GM12878 (cell line): ENCODE data around the gene ACOT13. TPM values are rescaled to one million over a fixed set of nuclear protein-coding genes. Genes with fewer than 3 reads are reported as not detected.
A peak's percentile ranks its signal among the peaks of the same experiment; 100 is the strongest.

Experiments used
- ASH2L ChIP-seq: fragments of 300-600, 200-600 bp; sonication (generic); IDR thresholded peaks from 2 replicates; pipeline ENCODE4 v1.6.1; 2017; ENCODE audit warnings: low read depth, mild to moderate bottlenecking, borderline replicate concordance
- ATF3 ChIP-seq: IDR thresholded peaks from 2 replicates; pipeline ENCODE4 v1.6.1; 2011; ENCODE audit warnings: low read depth, mild to moderate bottlenecking, low read length, moderate library complexity, borderline replicate concordance; ENCODE audit errors: extremely low read depth
- CEBPB ChIP-seq, 2 experiments: fragments of 150-350 bp in 1 of 2; IDR thresholded peaks; 2 replicates each; pipeline ENCODE4 v1.6.1; 2012 to 2014; ENCODE audit warnings: low read depth in 2 of 2, low read length in 2 of 2, borderline replicate concordance in 1 of 2, inconsistent platforms in 1 of 2
- CHD2 ChIP-seq: IDR thresholded peaks from 2 replicates; pipeline ENCODE4 v1.6.1; 2011; ENCODE audit warnings: low read depth, low read length, improper control_type of control experiment, borderline replicate concordance
- EGR1 ChIP-seq, 2 experiments: IDR thresholded peaks; 1 replicate in 1 of 2; 2 replicates in 1 of 2; pipeline ENCODE4 v1.6.1; 2011 to 2012; ENCODE audit warnings: low read depth in 2 of 2, low read length in 2 of 2, borderline replicate concordance in 1 of 2, mild to moderate bottlenecking in 1 of 2, moderate library complexity in 1 of 2
- EP300 ChIP-seq, 2 experiments: fragments of 150-350 bp in 1 of 2; IDR thresholded peaks; 2 replicates each; pipeline ENCODE4 v1.6.1; 2011 to 2012; ENCODE audit warnings: low read depth in 2 of 2, low read length in 2 of 2, borderline replicate concordance in 1 of 2, improper control_type of control experiment in 1 of 2, inconsistent platforms in 1 of 2; ENCODE audit not compliant: control insufficient read depth in 1 of 2
- FOS ChIP-seq: IDR thresholded peaks from 3 replicates; pipeline ENCODE4 v1.6.1; 2011; ENCODE audit warnings: borderline replicate concordance; ENCODE audit not compliant: insufficient read length; ENCODE audit errors: extremely low read depth
- FOXM1 ChIP-seq: IDR thresholded peaks from 2 replicates; pipeline ENCODE4 v1.6.1; 2012; ENCODE audit warnings: low read depth, mild to moderate bottlenecking, inconsistent platforms, low read length, moderate library complexity
- HDAC6 ChIP-seq: fragments of 200-600 bp; sonication (generic); IDR thresholded peaks from one replicate; pipeline ENCODE4 v1.8.0; 2017; ENCODE audit warnings: antibody characterized with exemption; ENCODE audit not compliant: unreplicated experiment
- IKZF2 ChIP-seq, 2 experiments: fragments of 450-650 bp; IDR thresholded peaks; 2 replicates each; pipeline ENCODE4 v1.6.1; 2017; ENCODE audit warnings: mild to moderate bottlenecking in 2 of 2, moderate library complexity in 2 of 2
- IRF4 ChIP-seq: IDR thresholded peaks from 2 replicates; pipeline ENCODE4 v1.6.1; 2011; ENCODE audit warnings: low read depth, low read length
- IRF5 ChIP-seq: fragments of 450-650 bp; IDR thresholded peaks from 2 replicates; pipeline ENCODE4 v1.6.1; 2017; ENCODE audit warnings: borderline replicate concordance
- KDM1A ChIP-seq: fragments of 200-600 bp; sonication (generic); IDR thresholded peaks from 2 replicates; pipeline ENCODE4 v1.6.1; 2016; ENCODE audit warnings: borderline replicate concordance
- LARP7 ChIP-seq: fragments of 450-650 bp; IDR thresholded peaks from 2 replicates; pipeline ENCODE4 v1.6.1; 2017; ENCODE audit warnings: mild to moderate bottlenecking
- MYB ChIP-seq: fragments of 150-350 bp; IDR thresholded peaks from 2 replicates; pipeline ENCODE4 v1.6.1; 2014; ENCODE audit warnings: mild to moderate bottlenecking, low read depth, low read length, borderline replicate concordance
- NFYA ChIP-seq: IDR thresholded peaks from 2 replicates; pipeline ENCODE4 v1.6.1; 2011; ENCODE audit warnings: low read depth, mild to moderate bottlenecking, low read length, improper control_type of control experiment, borderline replicate concordance
- PML ChIP-seq: IDR thresholded peaks from 2 replicates; pipeline ENCODE4 v1.6.1; 2012; ENCODE audit warnings: low read length, inconsistent platforms
- POLR2A ChIP-seq: IDR thresholded peaks from 2 replicates; pipeline ENCODE4 v1.6.1; 2011; ENCODE audit warnings: low read depth, mild to moderate bottlenecking, low read length
- SREBF1 ChIP-seq: IDR thresholded peaks from 2 replicates; pipeline ENCODE4 v1.6.1; 2012; ENCODE audit warnings: mild to moderate bottlenecking, low read length
- SREBF2 ChIP-seq: IDR thresholded peaks from 2 replicates; pipeline ENCODE4 v1.6.1; 2012; ENCODE audit warnings: mild to moderate bottlenecking, low read length
- STAT3 ChIP-seq: IDR thresholded peaks from 2 replicates; pipeline ENCODE4 v1.6.1; 2011; ENCODE audit warnings: low read depth, low read length, improper control_type of control experiment
- SUPT20H ChIP-seq: IDR thresholded peaks from 2 replicates; pipeline ENCODE4 v1.6.1; 2011; ENCODE audit warnings: low read depth, mild to moderate bottlenecking, low read length, moderate library complexity, borderline replicate concordance; ENCODE audit not compliant: control insufficient read depth
- USF1 ChIP-seq: IDR thresholded peaks from 2 replicates; pipeline ENCODE4 v1.6.1; 2011; ENCODE audit warnings: borderline replicate concordance, low read depth, mild to moderate bottlenecking, moderate library complexity, mixed read lengths, low read length; ENCODE audit not compliant: insufficient read depth; ENCODE audit errors: extremely low read length
- YY1 ChIP-seq: IDR thresholded peaks from 2 replicates; pipeline ENCODE4 v1.6.1; 2011; ENCODE audit warnings: low read depth, mild to moderate bottlenecking, low read length
- ZBTB4 ChIP-seq: fragments of 450-650 bp; formaldehyde crosslinking; IDR thresholded peaks from 2 replicates; pipeline ENCODE4 v1.4.0; 2022; ENCODE audit warnings: mild to moderate bottlenecking, moderate library complexity
- ZNF384 ChIP-seq: IDR thresholded peaks from 2 replicates; pipeline ENCODE4 v1.6.1; 2012; ENCODE audit warnings: low read depth, mild to moderate bottlenecking, low read length, improper control_type of control experiment, borderline replicate concordance
- polyA plus RNA-seq, 11 experiments: library from polyadenylated mRNA; depleted of rRNA in 4 of 11; unstranded in 6 of 11; stranded (reverse) in 5 of 11; fragments of >200 nt; fragmentation: Nextera tagmentation in 4 of 11; fragmentation: Illumina TruSeq in 1 of 11; extraction: Ambion mirVana in 4 of 11; extraction: Trizol in 1 of 11; gene quantifications; 1 replicate in 1 of 11; 2 replicates in 10 of 11; pipeline versions ENCODE4 v1.2.1 to v1.2.3, GENCODE V29; 2011 to 2016; ENCODE audit warnings: inconsistent platforms in 2 of 11, missing spikeins in 2 of 11, low read depth in 1 of 11
- total RNA-seq, 4 experiments: library from RNA; depleted of rRNA in 3 of 4; stranded (reverse); fragments of >200 nt in 3 of 4; fragmentation: Illumina TruSeq in 1 of 4; extraction: Trizol in 1 of 4; gene quantifications; 2 replicates each; pipeline versions ENCODE4 v1.2.1 to v1.2.3, GENCODE V29; 2013 to 2021

ACOT13 gene
- total and polyA plus RNA-seq, 10 of the 15 experiments (the other 5 are each of a cell fraction or from before 2014, with no cell fraction given), result 6.0 to 60.6 (median 36.6) TPM

GRCh38 chr6:24720131-24720603 is 53.3 kb downstream of the ACOT13 start (continued):
- TF ChIP-seq EP300 (IDR thresholded peaks at IDR 0.05; ENCODE audit: borderline replicate concordance in 1 of 2, control insufficient read depth in 1 of 2, low read depth in 2 of 2, low read length in 2 of 2) (no peak), MYB (no peak), SREBF2 (no peak), FOXM1 (no peak; the same call in 1 of the 2 replicates), USF1 (no peak), STAT3 (no peak), ATF3 (no peak), YY1 (peak; percentile 64; the same call in 1 of the 2 replicates), IRF5 (peak; percentile 40; the same call in 1 of the 2 replicates), FOS (no peak), PML (no peak), IRF4 (no peak), HDAC6 (no peak), LARP7 (peak; percentile 93), CHD2 (peak; percentile 51; the same call in 1 of the 2 replicates), IKZF2 (IDR thresholded peaks at IDR 0.05) (peak in 1 of 2 experiments; percentile 30; a peak in 1 of 4 replicates), NFYA (no peak), SUPT20H (no peak), KDM1A (no peak), CEBPB (IDR thresholded peaks at IDR 0.05; ENCODE audit: borderline replicate concordance in 1 of 2, low read depth in 2 of 2, low read length in 2 of 2) (no peak), SREBF1 (no peak), ZBTB4 (CRISPR knock-in tag) (no peak), ASH2L (no peak), POLR2A (peak; percentile 90), ZNF384 (no peak), EGR1 (IDR thresholded peaks at IDR 0.05; ENCODE audit: borderline replicate concordance in 1 of 2, low read depth in 2 of 2, low read length in 2 of 2) (peak in 1 of 2 experiments; percentile 65; a peak in 1 of 3 replicates)
